Epidermal melanocyte (primary cell): ENCODE measurements around the gene SERTM2.
"Not testable (repeated sequence)": the region's sequence is repeated elsewhere in the genome, so short reads cannot be mapped to it uniquely, and the experiment has no call there.

Experiments used
- DNase-seq: peaks from one replicate; pipeline ENCODE4 v3.0.0; 2011; ENCODE audit warnings: low spot score; ENCODE audit not compliant: insufficient read length

The SERTM2 gene

DNA sequence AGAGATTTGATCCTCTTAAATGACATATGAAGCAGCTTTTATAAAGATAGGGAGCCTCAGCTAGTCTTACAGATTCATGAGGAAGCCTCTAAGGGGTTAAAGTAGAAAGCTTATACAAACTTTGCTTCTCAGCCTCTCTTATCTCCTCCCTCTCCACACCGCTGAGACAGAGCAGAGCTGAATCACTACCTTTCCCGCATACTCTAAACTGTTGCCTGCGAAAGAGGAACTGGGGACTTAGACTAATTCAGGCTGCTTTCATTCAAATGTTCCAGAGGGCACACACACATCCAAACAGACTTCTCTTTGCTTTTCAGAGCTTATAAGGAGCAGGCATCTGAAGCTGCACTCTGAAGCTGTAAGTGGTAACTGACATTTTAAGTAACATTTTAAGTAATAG is at the start of gene SERTM2:
SERTM2 (plus strand) TSS at position 169 of the 400 bp plus-strand sequence. CDS start 7,213 bp downstream, outside the sequence.
- DNase-seq = no peak

DNA sequence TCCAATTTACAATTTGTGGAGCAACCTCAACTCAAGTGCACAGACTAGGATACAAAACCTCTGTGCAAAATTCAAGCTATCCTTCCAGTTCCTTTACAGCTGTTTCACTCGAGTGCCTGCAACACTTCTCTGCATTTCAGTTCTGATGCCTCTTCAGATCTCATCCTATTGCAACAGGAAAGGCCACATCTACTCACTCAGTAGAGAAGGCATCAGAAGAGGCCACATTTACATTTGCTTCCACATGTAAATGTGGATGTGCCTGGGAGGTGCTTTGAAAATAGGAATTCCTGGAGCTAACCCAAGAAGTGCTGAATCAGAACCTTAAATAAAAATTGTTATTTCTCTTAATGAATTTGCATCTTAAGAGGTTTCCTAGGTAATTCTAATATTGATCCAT is 45.8 kb upstream of the SERTM2 start:
- no peak for DNase-seq

DNA sequence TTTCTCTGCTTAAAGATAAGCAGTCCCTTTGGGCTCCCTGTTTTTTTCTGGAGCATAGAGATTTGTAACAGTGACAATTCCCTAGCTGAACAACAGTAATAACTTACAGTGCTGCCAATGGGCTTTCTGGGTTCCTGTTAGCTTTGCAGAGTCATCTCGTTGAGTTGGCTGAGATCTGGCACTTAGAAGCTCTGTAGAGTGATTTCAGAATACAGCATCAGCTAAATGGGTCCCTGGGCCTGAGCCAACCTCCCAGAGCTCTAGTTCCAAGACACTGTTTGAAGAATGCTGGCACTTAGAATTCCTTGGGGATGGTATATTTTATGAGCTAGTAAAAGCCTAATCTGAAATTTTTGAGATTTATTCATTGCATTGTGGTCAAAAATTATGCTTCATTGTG is 43.5 kb upstream of the SERTM2 start:
- DNase-seq = no peak

DNA sequence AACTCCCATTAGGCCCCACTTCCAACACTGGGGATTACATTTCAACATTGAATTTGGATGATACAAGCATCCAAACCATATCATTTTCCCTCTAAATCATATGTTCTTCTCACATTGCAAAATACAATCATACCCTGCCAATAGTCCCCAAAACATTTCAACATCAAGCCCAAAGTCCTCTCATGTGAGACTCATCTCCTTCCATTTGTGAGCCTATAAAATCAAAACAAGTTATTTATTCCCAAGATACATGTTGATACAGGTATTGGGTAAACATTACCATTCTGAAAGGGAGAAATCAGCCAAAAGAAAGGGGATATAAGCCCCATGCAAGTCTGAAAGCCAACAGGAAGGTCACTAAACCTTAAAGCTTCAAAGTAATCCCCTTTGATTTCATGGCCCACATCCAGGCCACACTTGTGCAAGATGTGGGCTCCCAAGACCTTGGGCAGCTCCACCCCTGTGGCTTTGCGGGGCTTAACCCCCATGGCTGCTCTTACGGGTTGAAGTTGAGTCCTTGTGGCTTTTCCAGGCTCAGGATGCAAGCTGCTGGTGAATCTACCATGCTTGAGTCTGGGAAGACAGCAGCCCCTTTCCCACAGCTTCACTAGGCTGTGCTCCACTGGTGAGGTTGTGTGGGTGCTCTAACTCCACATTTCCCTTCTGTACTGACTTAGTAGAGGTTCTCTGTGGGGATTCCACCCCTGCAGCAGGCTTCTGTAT is 40.6 kb upstream of the SERTM2 start:
- no peak for DNase-seq

DNA sequence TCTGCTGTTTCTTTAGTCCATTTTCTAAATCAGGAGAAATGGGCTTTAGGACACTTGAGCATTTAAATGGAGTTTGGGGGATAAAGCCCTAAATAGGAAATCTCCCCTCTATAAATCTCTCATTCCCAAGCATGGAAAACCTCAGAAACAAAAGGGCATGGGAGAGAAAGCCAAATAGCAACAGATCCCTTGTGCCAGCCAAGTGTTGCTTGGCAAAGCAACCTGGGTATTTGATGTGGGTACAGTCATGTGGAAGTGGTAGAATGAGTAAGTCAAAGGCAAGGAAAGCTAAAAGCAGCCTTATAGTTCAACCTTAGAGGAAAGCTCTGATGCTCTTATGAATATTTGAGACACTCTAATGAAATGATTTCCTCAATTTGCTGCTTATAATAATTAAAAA is 29.5 kb upstream of the SERTM2 start:
- no peak for DNase-seq

DNA sequence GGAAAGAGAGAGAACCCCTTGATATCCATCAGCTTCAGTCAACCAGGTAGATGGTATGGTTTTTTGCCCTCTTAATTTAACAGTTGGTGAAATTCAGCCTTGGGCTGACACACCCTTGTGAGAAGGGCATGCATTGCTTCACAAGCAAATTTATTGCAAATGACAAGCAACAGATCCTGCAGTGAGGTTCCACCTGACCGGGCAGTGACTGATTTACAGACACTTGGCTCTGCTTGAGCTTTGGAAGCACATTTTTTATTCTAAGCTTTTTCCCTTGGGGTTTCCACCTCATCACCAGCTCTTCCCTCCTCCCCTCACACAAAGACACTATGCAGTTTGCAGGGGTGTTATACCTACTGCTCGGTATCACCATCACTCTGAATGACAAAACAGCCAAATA is 28.3 kb upstream of the SERTM2 start:
- DNase-seq = no peak

DNA sequence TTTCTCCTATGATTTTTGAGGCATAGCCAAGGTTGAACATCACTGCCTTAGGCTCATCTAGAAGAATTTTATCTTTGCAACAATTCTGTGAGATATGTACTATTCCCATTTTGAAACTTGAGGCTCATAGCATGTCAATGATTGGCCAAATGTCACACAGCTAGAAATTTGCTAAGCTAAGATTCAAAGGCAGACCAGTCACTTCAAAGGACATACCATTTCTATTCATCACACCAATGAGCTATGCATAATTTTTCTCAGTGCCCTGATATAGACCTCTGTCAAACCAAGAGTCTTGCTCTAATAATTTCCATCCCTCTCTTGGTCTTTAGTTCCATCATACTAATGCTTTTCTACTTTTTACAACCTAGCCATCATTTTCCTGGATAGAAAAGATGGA is 27.6 kb upstream of the SERTM2 start:
- no peak for DNase-seq

DNA sequence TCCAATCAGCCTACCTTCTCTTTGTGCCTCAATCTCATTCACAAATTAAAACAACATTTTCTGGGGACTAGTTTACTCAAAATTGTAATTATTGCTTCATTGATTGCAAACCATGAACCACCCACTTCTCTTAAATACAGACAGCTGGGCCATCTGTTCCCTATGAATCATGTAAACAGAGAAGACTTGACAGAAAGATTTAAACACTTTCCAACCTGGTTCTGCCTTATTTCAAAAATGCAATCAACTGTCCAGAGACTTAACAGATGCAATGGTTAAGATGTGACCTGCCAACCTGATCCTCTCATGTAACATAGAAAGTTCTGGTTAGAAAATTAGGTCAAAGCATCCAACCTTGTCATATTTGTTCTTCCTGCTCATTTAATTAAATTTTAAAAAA is 20.8 kb upstream of the SERTM2 start:
- DNase-seq = no peak

DNA sequence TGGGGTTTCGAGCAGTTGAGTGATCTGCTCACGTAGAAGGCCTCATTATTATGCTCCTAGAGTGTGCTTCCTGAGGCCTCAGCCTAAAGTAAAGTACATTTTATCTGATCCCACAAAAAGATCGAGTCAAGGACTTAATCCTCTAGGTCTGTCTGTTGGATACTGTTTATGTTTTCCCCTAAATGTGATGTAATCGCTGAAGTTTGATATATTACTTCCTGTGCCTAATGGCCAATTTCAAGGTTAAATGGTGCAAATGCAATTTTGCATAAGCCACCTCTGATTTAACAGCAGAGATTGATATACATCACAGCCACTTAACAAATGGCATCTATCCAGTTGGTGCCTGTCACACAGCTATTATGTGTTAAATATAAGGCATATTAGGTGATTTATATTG is 19.4 kb upstream of the SERTM2 start:
- no peak for DNase-seq

DNA sequence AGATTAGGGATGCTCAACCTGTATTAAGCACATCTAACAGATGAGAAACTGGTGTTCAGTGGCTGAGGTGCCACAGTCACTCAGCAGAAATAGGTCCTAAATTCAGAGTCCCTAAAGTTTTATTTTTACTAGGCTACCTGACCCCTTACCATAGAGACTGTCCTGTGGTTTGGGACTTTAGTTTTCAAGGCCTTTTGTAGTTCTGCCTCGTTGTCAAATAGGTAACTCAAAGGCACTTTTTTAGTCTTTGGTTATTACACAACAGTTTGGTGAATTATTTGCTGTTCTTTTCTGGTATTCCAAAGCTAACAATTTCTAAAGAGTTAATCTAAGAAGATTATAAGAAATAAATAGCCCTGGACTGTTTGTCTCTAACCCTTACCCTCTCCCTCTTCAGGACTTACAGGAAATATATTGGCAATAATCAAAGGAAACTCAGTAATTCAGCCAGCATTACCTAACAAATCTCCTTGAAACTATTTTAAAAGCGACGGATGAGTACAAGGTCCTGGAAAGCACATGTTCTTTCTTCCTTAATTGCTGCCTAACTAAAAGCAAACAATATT is 12.8 kb upstream of the SERTM2 start:
- DNase-seq = no peak

DNA sequence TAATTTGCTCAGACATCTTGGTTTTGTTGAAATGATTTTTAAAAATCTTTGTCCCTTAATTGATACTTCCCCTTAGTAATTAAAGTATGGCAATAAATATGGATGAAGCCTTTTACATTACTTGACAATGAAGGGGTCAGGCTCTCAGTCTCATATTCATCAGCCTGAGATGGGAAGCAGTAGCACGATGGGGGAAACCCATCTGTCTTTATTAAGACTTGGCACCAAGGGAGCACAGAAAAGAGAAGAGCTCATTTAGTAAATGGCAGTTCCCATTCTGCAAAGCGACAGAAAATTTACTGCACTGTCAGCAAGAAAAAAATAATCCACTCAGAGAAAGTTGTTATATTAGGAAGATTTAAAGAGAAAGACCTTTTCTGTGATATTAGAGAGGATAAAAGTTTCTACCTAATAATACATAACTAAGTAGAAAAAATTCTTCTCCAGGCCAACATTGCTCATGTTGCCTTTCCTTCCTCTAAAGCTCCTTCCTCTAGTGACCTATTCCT is 7.9 kb upstream of the SERTM2 start:
- DNase-seq = no peak

DNA sequence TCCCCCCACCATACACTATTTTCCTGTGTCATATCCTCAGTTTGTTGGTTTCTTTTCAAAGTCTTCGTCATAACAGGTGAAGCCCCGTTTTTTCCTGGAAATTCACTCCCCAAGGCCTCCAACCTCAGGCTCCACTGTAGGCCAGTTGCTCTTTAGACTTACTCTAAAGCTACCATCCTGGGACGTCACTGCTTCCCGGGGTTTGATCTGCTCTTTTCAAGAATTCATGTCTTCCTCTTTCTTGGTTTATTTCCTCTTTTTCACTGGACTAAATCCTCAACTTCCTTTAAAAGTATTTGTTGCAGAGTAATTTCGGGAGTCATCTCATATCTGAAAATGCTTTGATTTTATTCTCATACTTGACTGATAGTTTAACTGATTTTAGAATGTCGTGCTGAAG is 6.5 kb upstream of the SERTM2 start:
- DNase-seq = no peak

DNA sequence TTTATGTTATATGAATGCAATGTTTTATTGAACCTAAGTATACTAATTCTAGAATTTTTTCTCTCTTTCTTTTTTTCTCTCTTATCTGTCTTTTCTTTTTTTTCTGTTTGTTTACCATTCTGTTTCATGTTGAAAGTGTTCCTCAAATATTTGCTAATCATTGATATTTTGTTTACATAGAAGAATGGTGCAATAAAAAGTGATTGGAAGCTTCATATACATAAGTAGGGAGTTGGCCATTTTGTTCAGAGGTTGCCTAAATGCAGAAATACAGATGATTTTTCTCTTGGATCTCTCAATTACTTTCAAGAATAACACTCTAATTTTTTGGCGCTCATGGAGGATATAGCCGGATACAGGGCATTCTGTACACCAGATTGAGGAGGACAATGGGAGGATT is 5.7 kb upstream of the SERTM2 start:
- DNase-seq = no peak

DNA sequence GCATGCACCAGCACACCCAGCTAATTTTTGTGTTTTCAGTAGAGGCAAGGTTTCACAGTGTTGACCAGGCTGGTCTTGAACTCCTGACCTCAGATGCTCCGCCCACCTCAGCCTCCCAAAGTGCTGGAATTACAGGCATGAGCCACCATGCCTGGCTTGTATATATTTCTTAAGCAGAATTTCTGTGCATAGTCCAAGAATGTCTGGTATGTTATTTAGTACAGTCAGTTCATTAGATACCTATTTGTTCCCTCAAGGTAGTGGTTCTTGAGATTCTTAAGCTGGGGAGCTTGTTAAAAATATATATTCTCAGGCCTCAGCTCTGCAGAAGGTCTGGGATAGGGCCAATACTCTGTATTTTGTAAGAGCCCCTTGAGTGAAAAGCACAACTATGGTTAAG is 4.6 kb upstream of the SERTM2 start:
- DNase-seq = no peak

DNA sequence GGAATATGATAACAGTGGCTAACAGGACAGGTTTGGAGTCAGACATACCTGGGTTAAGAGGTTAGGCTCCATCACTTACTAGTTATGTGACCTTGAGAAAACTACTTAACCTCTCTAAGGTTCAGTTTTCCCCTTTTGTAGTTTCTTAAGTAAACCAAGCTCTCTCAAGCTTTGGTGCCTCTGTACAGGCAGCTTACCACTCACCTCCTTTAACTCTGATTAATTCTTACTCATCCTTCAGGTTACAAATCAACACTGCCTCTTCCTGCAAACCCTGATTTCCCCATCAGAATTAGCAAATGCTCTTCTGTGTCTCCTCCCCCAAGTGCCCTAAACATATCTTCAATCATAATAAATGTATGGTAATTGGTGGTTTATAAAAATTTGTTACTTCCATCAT is 3.5 kb upstream of the SERTM2 start:
- no peak for DNase-seq

DNA sequence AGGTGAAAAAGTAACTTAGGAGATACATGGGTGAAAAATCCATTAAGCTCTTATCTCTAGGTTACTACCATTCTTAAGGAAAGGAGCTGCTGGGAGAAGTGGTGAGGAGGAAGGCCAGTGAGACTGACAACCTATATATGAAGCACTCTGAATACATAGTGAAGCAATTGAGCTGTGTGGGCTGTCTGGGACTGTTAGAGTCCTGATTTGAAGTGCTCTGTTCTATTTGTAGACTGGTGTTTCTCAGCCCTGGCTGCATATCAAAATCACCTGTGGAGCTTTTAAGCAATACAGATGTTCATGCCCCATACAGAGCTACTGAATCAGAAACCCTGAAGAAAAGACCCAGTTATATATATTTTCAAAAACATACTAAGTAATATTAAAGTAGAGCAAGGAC is 3.9 kb downstream of the SERTM2 start:
- no peak for DNase-seq

DNA sequence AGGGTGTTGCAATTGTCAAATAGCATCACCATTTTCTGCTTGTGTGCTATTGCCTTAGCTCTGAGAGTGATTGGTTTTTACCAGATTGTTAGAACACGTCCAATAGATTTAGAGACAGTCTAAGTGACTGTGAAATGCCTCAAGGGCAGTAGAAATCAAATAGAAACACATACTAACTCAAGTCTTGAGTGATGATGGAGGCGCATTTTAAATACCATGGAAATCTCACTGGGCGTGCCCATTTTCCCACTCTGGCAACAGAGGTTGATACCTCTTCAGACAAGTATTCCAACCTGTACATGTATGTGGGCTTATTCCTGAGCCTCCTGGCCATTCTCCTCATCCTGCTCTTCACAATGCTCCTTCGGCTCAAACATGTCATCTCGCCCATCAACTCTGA is 7.2 kb downstream of the SERTM2 start:
- no peak for DNase-seq

DNA sequence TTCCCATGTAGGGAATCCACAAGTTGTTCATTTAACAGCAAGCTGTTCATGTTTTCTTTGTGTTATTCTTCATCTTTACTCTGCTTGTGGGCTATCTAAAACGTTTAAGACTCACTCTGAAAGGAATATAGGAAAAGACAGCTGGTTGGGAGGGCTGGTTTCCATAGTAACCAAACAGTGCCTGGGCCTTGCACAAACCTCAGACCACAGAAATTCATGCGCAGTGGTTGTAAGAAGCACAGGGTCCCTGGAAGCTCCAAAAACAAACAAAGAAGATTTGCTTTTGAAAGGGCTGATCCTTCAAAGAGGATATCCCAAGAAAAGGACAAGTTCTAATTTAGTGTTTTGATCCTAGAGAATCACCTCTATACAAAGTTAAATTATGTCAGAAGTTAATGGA is 7.8 kb downstream of the SERTM2 start:
- DNase-seq = no peak

DNA sequence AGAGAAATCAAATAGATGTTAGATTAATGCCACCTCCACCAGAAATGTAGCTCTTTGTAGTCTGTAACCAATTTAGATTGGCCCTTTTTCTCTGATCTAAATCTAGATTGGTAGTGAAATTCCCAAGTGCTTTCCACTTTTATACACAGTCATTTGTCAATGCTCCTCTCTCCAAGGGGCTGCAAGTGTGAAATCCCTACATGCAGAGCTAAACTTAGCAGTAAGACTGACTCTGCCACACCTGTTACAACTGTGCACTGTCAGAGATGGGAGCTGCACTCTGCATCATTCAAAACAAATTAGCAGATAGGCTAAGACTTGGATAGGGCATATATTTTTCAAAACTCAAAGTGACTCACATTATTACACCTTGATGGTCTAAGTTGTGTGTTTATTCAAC is 9.1 kb downstream of the SERTM2 start:
- no peak for DNase-seq

DNA sequence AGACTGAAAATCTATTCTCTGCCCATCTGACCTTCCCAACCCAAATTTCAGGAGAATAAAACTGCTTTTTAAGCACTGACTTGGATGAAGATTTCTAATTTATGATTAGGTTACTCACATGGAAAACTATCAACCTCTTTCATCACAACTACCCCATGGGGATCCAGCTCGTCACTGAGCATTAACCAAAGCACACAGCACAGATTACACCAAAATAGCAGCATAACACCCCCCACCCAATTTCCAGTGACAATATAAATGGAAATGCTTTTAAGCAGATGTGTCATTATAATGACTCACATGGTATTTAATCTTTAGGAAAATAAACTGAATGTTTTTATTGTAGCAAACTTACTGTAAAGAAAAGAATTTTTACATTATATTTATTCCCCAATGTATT is 9.7 kb downstream of the SERTM2 start:
- DNase-seq = no peak

DNA sequence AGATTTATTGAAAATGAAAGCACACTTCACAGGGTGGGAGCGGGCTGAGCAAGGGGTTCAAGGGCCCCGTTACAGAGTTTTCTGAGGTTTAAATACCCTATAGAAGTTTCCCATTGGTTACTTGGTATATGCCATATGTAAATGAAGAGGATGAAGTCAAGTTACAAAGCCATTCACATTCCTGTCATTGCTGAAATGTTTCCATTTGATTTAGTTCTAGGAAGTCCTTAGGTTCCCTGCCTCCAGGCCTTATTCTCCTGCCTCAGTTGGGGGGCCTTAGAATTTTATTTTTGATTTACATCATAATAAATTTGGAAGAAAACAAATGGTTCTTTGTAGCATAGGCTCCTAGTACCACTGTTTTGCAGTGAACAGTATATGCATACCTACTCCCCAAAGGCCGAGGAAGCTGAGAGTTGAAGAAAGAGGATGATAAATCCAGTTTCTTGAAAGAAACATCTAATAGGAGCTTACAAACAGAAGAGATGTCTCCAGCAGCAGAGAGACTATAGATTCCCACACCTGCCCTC is 31.8 kb downstream of the SERTM2 start:
- no peak for DNase-seq

DNA sequence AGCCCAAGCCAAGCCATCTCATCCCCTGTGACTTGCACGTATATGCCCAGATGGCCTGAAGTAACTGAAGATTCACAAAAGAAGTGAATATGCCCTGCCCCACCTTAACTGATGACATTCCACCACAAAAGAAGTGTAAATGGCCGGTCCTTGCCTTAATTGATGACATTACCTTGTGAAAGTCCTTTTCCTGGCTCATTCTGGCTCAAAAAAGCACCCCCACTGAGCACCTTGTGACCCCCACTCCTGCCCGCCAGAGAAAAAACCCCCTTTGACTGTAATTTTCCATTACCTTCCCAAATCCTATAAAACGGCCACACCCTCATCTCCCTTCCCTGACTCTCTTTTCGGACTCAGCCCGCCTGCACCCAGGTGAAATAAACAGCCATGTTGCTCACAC is 37.8 kb downstream of the SERTM2 start:
- not testable (repeated sequence) for DNase-seq

DNA sequence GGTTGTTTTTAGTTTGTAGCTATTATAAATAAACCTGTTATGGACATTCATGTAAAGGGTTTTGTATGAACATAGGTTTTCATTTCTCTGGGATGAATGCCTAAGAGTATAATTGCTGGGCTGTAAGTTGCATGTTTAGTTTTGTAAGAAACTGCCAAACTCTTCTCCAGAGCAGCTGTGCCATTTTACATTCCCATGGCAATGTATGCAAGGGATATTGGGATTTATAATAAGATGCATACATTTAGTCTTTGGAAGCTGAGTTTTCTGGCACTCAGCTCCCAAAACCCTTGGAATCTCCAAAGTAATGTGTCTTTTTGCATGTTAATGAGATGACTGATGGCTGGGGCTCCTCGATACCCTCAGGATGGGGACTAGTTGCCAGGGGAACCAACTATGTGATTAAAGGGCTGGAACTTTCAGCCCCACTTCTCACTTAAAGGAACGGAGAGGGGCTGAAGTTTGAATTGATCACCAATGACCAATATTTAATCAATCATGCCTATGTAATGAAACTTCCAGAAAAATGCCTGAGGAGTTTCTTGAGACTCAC is 44.0 kb downstream of the SERTM2 start:
- DNase-seq = no peak
